Measurements from ENCODE around the gene CACNA1G. TPM values are rescaled to one million over a fixed set of nuclear protein-coding genes. Genes with fewer than 3 reads are reported as not detected.
A peak's percentile ranks its signal among the peaks of the same experiment; 100 is the strongest.

The CACNA1G gene
- total and polyA plus RNA-seq, 2 donors from 2014 or later: 0.06 TPM; not detected in 1

DNA sequence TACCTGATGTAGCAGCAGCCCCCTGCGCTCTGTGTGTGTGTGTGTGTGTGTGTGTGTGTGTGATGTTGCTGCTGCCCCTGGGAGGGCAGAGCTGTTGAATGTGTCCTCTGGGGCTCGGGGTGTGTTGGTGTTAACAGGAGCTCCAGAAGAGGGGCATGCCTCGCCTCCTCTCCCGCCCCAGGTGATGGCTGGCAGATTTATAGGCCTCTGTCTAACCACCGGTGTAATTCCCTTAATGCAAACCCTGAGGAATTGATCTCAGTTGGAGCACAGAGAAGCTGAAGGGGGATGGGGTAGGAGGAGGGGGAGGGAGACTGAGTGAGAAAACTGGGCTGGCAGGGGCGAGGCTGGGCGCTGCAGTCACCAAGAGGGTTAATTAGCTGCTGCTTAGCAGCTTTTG, 10.0 kb downstream of the CACNA1G start:
- TF ChIP-seq, protein P1, sequence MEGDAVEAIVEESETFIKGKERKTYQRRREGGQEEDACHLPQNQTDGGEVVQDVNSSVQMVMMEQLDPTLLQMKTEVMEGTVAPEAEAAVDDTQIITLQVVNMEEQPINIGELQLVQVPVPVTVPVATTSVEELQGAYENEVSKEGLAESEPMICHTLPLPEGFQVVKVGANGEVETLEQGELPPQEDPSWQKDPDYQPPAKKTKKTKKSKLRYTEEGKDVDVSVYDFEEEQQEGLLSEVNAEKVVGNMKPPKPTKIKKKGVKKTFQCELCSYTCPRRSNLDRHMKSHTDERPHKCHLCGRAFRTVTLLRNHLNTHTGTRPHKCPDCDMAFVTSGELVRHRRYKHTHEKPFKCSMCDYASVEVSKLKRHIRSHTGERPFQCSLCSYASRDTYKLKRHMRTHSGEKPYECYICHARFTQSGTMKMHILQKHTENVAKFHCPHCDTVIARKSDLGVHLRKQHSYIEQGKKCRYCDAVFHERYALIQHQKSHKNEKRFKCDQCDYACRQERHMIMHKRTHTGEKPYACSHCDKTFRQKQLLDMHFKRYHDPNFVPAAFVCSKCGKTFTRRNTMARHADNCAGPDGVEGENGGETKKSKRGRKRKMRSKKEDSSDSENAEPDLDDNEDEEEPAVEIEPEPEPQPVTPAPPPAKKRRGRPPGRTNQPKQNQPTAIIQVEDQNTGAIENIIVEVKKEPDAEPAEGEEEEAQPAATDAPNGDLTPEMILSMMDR (IDR thresholded peaks at IDR 0.05; ENCODE audit: borderline replicate concordance, extremely low read depth, insufficient read depth): no peak
- Histone ChIP-seq H3K9me3 (ENCODE audit: control insufficient read depth in 2 of 3, insufficient read depth in 1 of 3, low read length in 3 of 3) (no peaks in the 10 kb centered on the region), H3K27ac (ENCODE audit: low read depth in 2 of 2, low read length in 2 of 2) (no peak overlapping the region), H3K27me3 (ENCODE audit: control insufficient read depth, insufficient read depth, low read length) (no peaks in the 10 kb centered on the region), H3K9ac (ENCODE audit: low read length in 3 of 3) (no peak overlapping the region), H3K4me1 (ENCODE audit: control insufficient read depth in 2 of 3, insufficient read depth in 2 of 3, low read depth in 1 of 3, low read length in 3 of 3) (no peaks in the 10 kb centered on the region), H3K4me3 (ENCODE audit: low read length in 3 of 3) (no peak overlapping the region), H3K36me3 (ENCODE audit: control insufficient read depth in 2 of 3, insufficient read depth in 3 of 3, low read length in 3 of 3) (no peaks in the 10 kb centered on the region)
- intact Hi-C loops (cut with DNase I): no loop called here
- DNase-seq (peak in 4 of 5 donors; percentile 40 to 69 (median 58)), FAIRE-seq (no peak)

DNA sequence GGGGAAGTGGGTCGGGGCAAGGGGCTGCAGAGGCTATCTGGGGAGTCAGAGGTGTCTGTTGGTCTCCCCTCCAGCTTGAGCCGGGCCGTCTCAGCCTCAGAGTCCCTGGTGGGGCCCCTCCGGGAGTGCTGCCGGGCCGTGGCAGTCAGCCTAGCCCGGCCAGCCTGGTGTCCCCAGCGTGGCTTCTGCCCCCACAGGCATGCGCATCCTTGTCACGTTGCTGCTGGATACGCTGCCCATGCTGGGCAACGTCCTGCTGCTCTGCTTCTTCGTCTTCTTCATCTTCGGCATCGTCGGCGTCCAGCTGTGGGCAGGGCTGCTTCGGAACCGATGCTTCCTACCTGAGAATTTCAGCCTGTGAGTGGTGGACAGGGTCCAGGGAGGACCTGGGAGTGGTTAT, 11.2 kb downstream of the CACNA1G start:
- Histone ChIP-seq H3K27ac (ENCODE audit: low read depth in 2 of 2, low read length in 2 of 2) (no peak overlapping the region), H3K27me3 (ENCODE audit: control insufficient read depth, insufficient read depth, low read length) (no peaks in the 10 kb centered on the region), H3K9me3 (ENCODE audit: control insufficient read depth in 2 of 3, insufficient read depth in 1 of 3, low read length in 3 of 3) (no peaks in the 10 kb centered on the region), H3K4me1 (ENCODE audit: control insufficient read depth in 2 of 3, insufficient read depth in 2 of 3, low read depth in 1 of 3, low read length in 3 of 3) (no peaks in the 10 kb centered on the region), H3K9ac (ENCODE audit: low read length in 3 of 3) (no peak overlapping the region), H3K4me3 (ENCODE audit: low read length in 3 of 3) (no peak overlapping the region), H3K36me3 (ENCODE audit: control insufficient read depth in 2 of 3, insufficient read depth in 3 of 3, low read length in 3 of 3) (no peaks in the 10 kb centered on the region)
- DNase-seq: no peak
- TF ChIP-seq, protein P1 (IDR thresholded peaks at IDR 0.05; ENCODE audit: borderline replicate concordance, extremely low read depth, insufficient read depth): no peak
- FAIRE-seq: no peak
- intact Hi-C loops (cut with DNase I): no loop called here

DNA sequence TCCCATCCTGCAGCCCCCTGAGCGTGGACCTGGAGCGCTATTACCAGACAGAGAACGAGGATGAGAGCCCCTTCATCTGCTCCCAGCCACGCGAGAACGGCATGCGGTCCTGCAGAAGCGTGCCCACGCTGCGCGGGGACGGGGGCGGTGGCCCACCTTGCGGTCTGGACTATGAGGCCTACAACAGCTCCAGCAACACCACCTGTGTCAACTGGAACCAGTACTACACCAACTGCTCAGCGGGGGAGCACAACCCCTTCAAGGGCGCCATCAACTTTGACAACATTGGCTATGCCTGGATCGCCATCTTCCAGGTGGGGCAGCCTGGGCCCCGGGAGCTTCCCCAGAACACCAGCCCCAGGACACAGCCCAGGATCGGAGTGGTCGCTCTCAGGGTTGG, 12.0 kb downstream of the CACNA1G start:
- intact Hi-C loops (cut with DNase I): no loop called here
- no peak for FAIRE-seq
- H3K4me3 ChIP-seq (ENCODE audit: low read length in 3 of 3): no peak overlapping the region

More for the DNA sequence above, 12.0 kb downstream of the CACNA1G start:
- H3K36me3 ChIP-seq (ENCODE audit: control insufficient read depth in 2 of 3, insufficient read depth in 3 of 3, low read length in 3 of 3): peaks cover 0 to 2% (median 0%) of the 10 kb centered on the region in 3 donors
- no peaks in the 10 kb centered on the region for H3K27me3 ChIP-seq (ENCODE audit: control insufficient read depth, insufficient read depth, low read length)
- no peak overlapping the region for H3K27ac ChIP-seq (ENCODE audit: low read depth in 2 of 2, low read length in 2 of 2)
- H3K4me1 ChIP-seq (ENCODE audit: control insufficient read depth in 2 of 3, insufficient read depth in 2 of 3, low read depth in 1 of 3, low read length in 3 of 3): no peaks in the 10 kb centered on the region
- H3K9me3 ChIP-seq (ENCODE audit: control insufficient read depth in 2 of 3, insufficient read depth in 1 of 3, low read length in 3 of 3): no peaks in the 10 kb centered on the region
- DNase-seq: no peak
- no peak overlapping the region for H3K9ac ChIP-seq (ENCODE audit: low read length in 3 of 3)
- TF ChIP-seq, protein P1 (IDR thresholded peaks at IDR 0.05; ENCODE audit: borderline replicate concordance, extremely low read depth, insufficient read depth): no peak

Data from kidney (tissue), 14 donors.